Measurements from ENCODE around the gene BCAS4.
"Not testable (repeated sequence)": the region's sequence is repeated elsewhere in the genome, so short reads cannot be mapped to it uniquely, and the experiment has no call there.

BCAS4 gene

GRCh38 chr20:50874758-50875665 lies 80.2 kb downstream of the BCAS4 start:
- no peak for DNase-seq (ENCODE audit: low read depth in 3 of 3)

GRCh38 chr20:50876063-50876685 lies 81.3 kb downstream of the BCAS4 start:
- no peak for DNase-seq (ENCODE audit: low read depth in 3 of 3)

- DNase-seq (ENCODE audit: low read depth in 3 of 3) = no peak
These were observed 82.0 kb downstream of the BCAS4 start for GRCh38 chr20:50876816-50877215.

GRCh38 chr20:50877232-50877743 lies 82.4 kb downstream of the BCAS4 start:
- no peak for DNase-seq (ENCODE audit: low read depth in 3 of 3)

GRCh38 chr20:50879649-50880550 lies 85.0 kb downstream of the BCAS4 start:
- no peak for DNase-seq (ENCODE audit: low read depth in 3 of 3)

GRCh38 chr20:50881759-50882424 lies 87.0 kb downstream of the BCAS4 start:
- DNase-seq (ENCODE audit: low read depth in 3 of 3) = not testable (repeated sequence)

GRCh38 chr20:50883856-50884255 lies 89.0 kb downstream of the BCAS4 start:
- no peak for DNase-seq (ENCODE audit: low read depth in 3 of 3)

GRCh38 chr20:50885068-50885467 lies 90.2 kb downstream of the BCAS4 start:
- no peak for DNase-seq (ENCODE audit: low read depth in 3 of 3)

GRCh38 chr20:50885781-50886180 lies 90.9 kb downstream of the BCAS4 start:
- DNase-seq (ENCODE audit: low read depth in 3 of 3) = no peak

GRCh38 chr20:50886184-50886790 lies 91.4 kb downstream of the BCAS4 start:
- no peak for DNase-seq (ENCODE audit: low read depth in 3 of 3)

GRCh38 chr20:50887576-50887975 lies 92.7 kb downstream of the BCAS4 start:
- no peak for DNase-seq (ENCODE audit: low read depth in 3 of 3)

- DNase-seq (ENCODE audit: low read depth in 3 of 3) = no peak
These were observed 96.3 kb downstream of the BCAS4 start for GRCh38 chr20:50891138-50891537.

- no peak for DNase-seq (ENCODE audit: low read depth in 3 of 3)
These were observed 97.5 kb downstream of the BCAS4 start for GRCh38 chr20:50892394-50892793.

- DNase-seq (ENCODE audit: low read depth in 3 of 3) = no peak
These were observed 98.8 kb downstream of the BCAS4 start for GRCh38 chr20:50893620-50894019.

GRCh38 chr20:50895111-50895830 lies 100.4 kb downstream of the BCAS4 start:
- no peak for DNase-seq (ENCODE audit: low read depth in 3 of 3)

- no peak for DNase-seq (ENCODE audit: low read depth in 3 of 3)
These were observed 103.6 kb downstream of the BCAS4 start for GRCh38 chr20:50898475-50898874.

- no peak for DNase-seq (ENCODE audit: low read depth in 3 of 3)
These were observed 105.4 kb downstream of the BCAS4 start for GRCh38 chr20:50900261-50900660.

- no peak for DNase-seq (ENCODE audit: low read depth in 3 of 3)
These were observed 106.4 kb downstream of the BCAS4 start for GRCh38 chr20:50901301-50901700.

- no peak for DNase-seq (ENCODE audit: low read depth in 3 of 3)
These were observed 108.6 kb downstream of the BCAS4 start for GRCh38 chr20:50903353-50904051.

Data from stimulated activated CD4-positive, alpha-beta T cell treated with anti-CD3 and anti-CD28 coated beads, TNF-alpha, amount 100 ng/mL, for 48 hours (primary cell).